Measurements from ENCODE around the gene JCHAIN.
"Not testable (repeated sequence)": the region's sequence is repeated elsewhere in the genome, so short reads cannot be mapped to it uniquely, and the experiment has no call there.

JCHAIN gene

DNA sequence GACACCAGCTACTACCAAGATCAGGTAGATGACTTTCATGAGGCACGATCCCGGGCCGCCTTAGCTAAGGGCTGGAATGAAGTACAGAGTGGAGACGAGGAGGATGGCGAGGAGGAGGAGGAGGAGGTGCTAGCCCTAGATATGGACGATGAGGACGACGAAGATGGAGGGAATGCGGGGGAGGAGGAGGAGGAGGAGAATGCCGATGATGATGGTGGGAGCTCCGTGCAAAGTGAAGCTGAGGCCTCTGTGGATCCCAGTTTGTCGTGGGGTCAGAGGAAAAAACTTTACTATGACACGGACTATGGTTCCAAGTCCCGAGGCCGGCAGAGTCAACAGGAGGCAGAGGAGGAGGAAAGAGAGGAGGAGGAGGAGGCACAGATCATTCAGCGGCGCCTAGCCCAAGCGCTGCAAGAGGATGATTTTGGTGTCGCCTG, 22.5 kb upstream of the JCHAIN start:
- DNase-seq (ENCODE audit: low read depth), result no peak

DNA sequence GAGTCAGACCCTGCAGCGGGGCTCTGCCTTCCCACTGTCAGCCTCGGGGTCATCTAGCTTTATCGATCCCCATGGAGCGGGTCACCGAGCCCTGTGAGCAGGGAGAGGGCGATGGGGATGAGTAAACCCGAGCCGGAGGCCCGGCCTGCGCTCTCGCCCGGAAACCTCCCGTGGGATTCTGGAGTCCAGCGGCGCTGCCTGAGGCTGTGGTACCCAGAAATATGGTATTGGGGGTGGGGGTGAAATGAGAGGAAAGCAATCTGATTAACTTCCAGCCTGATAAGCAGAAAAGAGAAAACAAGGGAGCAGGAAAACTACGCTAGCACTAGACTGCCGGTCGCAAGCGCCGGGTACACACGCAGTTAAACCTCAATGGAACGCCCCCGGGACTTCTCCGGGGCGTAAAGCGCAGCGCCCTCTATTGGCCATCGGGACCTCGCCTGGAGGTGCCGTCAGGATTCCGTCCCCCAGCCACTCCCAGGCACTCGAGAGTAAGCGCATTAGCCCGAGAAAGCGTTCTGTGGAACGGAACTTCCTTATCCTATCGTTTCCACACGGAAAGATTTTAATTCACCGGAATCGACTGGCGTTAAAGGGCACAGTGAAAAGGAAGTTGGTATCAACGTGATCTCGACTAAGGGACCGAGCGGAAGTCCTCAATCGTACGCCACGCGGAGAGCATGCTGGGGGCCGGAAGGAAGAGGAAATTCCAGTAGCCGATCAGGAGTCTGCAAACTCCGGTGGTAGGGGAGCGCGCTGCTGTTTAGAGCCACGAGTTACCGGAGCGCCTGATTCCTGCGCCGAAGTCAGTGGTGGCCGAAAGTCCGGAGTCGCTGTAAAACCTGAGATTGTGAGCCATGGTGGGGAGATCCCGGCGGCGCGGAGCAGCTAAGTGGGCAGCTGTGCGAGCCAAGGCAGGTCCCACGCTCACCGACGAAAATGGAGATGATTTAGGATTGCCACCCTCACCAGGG, 21.8 kb upstream of the JCHAIN start, which contains the start of gene UTP3:
Gene UTP3 (plus strand): TSS at position 712 of the 974 bp plus-strand sequence. CDS start 146 bp downstream, at position 858.
- peak; percentile 97 for DNase-seq (ENCODE audit: low read depth)

DNA sequence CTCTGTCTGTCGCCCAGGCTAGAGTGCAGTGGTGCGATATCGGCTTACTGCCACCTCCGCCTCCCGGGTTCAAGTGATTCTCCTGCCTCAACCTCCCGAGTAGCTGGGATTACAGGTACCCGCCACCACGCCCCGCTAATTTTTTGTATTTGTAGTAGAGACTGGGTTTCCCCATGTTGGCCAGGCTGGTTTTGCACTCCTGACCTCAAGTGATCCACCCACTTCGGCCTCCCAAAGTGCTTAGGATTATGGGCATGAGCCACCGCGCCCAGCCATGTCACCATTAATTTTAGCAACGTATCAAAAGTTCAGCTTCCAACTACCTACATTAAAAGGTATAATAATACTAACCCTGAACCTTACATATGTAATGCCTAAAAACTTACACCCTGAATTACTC, 21.1 kb upstream of the JCHAIN start:
- no peak for DNase-seq (ENCODE audit: low read depth)

DNA sequence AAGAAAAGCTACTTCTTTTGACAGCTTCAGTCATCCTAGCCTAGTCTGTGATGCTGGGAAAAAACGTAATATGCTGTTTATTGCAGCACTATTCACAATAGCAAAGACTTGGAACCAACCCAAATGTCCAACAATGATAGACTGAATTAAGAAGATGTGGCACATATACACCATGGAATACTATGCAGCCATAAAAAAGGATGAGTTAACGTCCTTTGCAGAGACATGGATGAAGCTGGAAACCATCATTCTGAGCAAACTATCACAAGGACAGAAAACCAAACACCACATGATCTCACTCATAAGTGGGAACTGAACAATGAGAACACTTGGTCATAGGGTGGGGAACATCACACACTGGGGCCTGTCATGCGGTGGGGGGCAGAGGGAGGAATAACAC, 15.8 kb upstream of the JCHAIN start:
- DNase-seq (ENCODE audit: low read depth), result not testable (repeated sequence)

DNA sequence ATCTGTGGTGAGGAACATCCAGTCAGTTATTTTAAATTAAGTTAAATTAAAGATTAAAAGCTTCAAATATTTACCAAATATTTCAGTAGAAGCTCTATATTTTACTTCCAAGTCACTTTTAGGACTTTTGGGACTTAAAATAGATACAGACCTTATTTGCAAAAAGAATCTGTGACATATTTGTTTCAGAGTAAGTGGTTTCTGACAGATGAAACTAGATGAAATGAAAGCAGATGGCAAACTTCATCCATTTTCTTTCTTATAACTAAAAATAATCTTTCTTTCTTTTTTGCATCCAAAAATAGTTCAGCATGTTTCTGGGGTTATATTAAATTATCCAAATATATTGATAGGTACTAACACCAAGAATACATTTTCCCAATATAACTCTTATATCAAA, 15.4 kb upstream of the JCHAIN start:
- DNase-seq (ENCODE audit: low read depth), result no peak

DNA sequence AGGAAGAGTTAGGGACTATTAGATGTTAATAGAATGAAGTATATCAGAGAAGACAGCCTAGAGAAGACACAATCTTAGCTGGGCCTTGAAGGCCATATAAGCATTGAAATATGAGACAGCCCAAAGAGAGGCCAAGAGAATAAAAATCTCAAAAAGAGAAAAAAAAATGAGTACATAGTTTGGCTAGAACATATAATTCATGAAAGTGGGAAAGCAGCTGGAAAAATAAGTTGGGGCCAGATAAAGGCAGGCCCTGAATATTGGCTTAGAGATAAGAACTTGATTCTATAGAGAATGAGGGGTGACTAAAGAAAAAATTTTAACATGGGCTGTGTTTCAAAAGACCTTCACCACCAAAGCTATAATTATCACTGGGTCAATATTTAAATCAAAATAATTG, 14.6 kb upstream of the JCHAIN start:
- DNase-seq (ENCODE audit: low read depth), result no peak

DNA sequence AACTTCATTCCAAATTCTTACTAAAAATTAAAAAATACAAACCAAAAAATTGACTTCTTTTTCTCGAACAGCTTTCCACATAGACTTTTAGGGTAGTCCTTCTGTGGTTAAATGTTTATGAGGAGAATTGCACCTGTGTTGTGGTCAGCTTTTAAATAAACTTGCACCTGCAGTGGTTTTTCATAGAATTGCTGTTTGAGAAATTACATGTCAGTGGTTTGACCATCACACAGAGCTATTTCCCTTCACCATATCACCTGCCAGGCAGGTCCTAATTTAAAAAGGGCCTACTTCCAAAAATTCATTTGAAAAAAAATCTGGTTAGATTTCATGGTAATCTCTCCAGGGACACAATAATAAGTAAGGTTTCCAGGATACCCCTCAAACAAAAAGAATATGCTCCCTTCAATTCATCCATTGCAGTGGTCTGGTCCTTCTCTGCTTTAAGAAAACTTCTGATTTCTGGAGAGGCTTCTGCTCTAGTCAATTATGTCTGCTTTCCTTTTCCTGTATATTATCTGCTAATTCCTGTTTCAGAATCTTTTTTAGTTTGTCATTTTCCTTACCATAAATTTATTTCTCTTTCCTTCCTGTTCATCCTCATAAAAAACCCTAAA, 12.2 kb upstream of the JCHAIN start:
- DNase-seq (ENCODE audit: low read depth), result no peak

DNA sequence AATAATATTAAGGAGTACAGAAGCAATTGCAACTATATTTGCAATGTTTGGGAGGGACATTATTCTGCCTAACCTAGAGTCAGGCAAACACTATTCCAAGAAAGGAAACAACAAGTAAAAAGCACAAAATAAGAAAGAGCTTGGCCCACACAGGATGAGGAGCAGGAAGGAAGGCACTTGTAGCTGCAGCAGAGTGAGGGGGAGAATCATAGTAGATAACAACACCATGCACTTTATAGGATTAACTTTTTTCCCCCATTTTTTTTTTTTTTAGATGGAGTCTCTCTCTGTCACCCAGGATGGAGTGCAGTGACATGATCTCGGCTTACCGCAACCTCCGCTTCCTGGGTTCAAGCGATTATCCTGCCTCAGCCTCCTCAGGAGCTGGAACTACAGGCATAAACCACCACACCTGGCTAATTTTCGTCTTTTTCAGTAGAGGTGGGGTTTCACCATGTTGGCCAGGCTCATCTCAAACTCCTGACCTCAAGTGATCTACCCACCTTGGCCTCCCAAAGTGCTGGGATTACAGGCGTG, 10.3 kb upstream of the JCHAIN start:
- no peak for DNase-seq (ENCODE audit: low read depth)

DNA sequence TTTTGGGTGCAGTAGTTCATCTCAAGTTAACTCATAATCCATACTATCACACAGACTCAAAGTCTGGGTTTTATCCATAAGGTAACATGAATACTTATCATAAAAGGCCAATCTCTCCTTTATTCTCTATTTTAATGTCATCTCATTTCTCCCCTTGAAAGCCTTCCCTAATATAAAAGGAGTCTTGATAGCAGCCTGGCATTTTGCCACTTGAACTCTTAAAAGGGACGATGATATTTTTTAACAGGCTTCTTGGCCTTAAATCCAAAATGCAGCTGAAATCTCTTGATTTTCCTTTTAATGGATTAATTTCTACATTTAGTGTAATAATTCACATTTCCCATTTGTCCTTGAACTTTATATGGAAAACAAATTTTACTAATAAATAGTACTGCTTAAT, 8.4 kb upstream of the JCHAIN start:
- no peak for DNase-seq (ENCODE audit: low read depth)

DNA sequence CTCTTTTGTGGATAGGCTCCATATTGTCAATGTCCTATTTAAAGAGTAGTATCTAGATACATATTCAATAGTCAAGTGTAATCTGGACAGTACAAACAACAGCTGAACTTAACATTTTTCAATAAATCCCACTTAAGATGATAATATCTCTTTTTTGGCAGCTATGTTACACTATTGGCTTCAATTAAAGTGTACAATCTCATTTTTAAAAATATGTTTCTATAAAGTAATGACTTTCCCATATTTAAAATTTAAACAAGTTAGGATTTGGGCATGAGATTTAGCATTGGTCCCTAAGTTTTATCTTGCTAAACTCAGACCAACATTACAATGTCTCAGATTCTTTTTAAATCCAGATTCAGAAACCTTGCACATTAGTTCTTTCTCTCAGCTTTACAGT, 7.9 kb upstream of the JCHAIN start:
- no peak for DNase-seq (ENCODE audit: low read depth)

DNA sequence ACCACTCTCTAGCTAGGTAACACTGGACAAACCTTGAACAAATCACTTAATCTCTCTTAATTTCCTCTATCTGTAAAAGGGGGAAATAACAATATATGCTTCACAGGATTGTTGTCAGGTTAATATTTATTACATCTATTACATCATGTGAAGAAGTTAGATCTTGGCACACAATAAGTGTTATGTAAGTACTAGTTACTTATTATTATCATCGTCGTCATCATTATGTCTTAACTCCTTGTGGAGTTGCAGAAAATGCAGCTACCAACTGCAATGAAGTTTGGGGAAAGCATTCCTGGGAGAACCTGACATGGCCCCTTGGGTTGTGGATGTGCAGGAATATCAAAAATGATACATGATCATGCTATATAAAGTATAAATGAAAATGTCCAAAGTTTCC, 4.8 kb upstream of the JCHAIN start:
- no peak for DNase-seq (ENCODE audit: low read depth)

DNA sequence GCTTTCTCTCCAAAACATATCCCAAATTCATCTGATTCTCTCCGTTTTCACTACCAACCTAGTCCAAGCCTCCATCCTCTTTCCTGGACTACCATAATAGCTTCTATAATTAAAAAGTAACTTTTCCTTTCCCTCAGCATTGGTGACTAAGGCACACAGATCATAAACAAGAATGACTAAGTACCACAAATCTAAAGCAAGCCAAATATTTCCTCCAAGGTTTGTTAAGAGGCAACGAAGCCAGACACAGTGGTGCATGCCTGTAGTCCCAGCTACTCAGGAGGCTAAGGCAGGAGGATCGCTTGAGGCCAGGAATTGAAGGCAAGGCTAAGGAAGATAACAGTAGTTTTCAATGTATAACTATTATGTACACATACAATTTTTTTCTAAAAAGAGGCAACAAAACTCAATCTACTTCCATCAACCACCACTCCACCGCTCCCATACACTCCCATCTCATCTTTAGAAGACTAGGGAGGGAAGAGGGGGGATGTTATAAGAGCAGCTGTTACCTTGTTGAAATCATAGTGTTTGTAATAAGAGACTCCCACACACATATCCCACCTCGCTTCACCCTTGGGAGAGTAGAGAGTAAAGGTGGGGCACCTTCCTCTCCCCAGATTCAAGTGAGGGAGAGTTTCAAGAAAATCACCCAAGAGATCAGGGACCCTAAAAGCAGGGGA, 4.2 kb upstream of the JCHAIN start:
- no peak for DNase-seq (ENCODE audit: low read depth)

DNA sequence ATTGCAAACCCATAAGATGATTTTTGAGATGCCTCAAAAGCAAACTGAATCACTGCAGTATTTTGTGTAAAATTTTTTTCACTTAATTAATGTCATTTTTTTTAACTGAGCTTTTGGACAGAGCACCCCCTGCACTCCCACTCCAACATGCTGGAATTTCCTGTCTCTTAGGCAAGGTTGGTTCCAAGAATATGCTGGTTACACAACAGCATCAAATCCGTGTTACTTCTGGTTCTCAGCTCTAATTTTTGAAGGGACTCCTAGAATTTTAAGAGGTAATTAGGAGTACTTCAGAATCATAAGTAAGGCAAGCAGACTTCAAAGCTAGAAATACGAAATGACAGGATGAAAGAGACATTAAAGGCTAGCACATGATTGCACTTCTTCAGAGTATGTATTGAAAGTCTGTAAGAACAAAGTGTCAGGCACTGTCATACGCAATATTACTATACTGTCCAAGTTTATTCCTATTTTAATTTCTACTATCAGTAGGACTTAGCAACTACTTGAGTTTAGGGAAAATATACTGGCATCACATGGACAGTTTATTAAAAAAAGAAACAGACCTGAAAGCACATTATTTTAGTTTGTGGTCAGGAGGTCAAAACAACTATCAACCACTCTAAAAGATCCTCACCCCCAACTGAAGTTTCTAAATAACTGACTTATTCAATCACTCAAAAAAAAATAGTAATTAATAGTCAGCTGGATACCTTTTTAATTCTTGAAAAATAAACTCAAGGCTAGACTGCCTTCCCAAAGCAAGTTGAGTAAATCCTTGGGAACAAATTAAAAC, 1.6 kb upstream of the JCHAIN start:
- DNase-seq (ENCODE audit: low read depth), result no peak

DNA sequence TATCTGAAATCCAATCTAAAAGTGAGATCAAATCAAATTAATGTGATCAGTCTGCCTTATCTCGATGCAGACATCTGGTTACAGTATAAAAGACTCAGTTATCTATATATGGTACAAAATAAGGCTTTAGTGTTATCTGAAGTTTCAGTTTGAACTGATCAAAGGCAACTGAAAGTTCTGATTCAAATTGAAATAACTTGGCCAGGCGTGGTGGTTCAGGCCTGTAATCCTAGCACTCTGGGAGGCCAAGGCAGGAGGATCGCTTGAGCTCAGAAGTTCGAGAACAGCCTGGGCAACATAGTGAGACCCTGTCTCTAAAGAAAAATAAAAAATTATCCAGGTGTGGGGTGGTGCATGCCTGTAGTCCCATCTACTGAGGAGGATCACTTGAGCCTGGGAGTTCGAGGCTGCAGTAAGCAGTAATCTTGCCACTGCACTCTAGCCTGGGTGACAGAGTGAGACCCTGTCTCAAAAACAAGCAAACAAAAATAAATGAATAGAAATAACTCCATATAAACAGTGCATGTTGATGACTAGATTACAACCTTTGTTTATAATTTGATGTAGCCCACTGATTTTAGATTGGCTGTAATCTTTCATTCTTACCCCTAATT, 4.9 kb downstream of the JCHAIN start:
- not testable (repeated sequence) for DNase-seq (ENCODE audit: low read depth)

DNA sequence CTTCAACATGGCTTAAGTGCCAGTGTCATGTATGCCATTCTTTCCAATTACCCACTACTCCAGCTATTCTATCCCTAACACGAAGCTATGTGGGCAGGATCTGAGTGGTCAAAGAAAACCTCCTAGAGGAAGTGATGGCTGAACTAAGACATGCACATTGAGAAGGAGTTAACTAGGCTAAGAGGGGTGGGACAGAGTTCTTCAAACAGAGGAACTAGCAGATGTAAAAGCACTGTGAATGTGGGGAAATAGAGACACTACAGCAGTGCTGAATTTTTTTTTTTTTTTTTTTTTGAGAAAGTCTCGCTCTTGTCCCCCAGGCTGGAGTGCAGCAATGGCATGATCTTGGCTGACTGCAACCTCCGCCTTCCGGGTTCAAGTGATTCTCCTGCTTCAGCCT, 6.2 kb downstream of the JCHAIN start:
- no peak for DNase-seq (ENCODE audit: low read depth)

DNA sequence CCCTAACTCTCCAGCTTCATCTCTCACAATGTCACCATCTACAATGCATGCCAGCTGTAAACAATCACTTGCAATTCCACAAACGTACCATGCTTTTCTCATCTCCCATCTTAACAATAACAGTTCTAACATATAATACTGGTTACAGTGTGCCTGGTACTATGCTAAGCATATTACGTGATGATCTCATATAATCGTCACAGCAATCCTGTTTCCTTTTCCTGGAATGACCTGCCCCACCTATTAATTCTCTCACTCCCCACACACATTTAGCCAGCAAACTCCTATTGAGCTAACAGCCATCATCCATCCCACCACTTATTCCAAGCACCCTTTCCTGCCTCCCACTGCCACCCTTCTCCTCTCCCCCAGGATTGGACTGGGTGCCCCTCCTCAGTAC, 7.9 kb downstream of the JCHAIN start:
- no peak for DNase-seq (ENCODE audit: low read depth)

DNA sequence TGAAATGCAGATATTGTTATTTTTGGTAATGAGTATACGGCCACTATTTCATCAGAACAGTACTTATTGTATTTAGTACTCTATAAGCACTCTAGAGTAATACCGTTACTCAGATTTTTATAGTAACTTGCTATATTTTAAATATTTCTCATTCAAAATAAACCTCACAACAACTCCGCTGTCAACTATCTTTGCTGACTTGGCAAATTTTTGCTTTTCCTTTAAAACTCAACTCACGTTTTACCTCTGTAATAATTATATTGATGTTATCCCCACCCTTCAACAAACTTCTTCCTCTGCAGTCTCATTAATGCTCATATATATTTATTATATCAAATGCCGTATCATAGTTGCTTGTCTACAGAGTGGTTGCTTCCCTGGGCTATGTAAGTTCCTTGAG, 9.0 kb downstream of the JCHAIN start:
- DNase-seq (ENCODE audit: low read depth), result no peak

DNA sequence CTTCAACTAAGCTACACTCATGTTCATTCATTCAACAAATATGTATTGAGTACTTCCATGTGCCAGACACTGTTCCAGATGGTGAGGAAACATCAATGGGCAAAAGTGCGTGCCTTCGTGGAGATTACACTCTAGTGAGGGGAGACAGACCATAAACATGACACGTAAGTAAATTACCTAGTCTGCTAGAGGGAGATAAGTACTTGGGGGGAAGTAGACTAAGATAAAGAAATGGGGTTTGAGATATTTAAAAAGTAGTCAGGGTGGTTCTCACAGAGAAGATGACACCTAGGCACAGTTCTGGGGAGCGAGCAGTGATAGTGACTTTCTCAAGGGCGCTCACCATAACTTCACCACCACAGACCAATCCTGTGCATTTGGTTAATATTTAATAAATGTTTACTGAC, 11.7 kb downstream of the JCHAIN start:
- no peak for DNase-seq (ENCODE audit: low read depth)

DNA sequence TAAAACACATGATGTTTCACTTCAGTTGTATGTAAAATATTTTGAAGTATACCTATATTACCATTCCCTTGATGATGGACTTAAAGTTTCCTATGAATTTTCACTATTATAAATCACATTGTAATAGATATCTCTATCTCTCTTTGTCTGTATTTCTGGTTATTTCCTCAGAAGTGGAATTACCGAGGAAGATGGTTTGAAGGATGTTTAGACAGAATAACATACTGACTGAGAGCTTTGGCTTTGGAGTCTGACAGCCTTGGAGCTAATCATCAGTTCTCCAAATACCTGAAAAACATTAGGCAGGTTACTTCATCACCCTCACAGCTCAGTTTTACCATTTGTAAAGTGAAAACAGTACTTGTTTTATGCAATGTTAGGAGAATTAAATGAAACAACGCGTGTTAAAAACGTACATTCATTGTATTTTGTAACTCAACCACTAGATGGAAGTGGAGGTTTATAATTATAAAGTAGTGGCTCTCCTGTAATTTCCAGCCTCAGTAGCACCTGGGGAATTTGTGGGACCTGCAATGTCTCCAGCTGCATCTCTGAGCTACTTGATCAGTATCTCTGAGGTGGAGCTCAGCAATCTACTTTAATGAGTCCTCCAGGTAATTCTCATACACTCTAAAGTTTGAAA, 14.3 kb downstream of the JCHAIN start:
- DNase-seq (ENCODE audit: low read depth), result no peak

DNA sequence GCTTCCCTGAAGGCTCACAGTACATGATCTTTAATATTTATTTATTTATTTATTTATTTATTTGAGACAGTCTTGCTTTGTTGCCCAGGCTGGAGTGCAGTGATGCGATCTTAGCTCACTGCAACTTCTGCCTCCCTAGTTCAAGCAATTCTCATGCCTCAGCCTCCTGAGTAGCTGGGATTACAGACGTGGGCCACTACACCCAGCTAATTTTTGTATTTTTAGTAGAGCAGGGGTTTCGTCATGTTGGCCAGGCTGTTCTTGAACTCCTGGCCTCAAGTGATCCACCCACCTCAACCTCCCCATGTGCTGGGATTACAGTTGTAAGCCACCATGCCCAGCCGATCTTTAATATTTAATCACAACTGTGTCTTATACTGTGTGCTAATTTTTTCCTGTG, 15.6 kb downstream of the JCHAIN start:
- DNase-seq (ENCODE audit: low read depth), result not testable (repeated sequence)

DNA sequence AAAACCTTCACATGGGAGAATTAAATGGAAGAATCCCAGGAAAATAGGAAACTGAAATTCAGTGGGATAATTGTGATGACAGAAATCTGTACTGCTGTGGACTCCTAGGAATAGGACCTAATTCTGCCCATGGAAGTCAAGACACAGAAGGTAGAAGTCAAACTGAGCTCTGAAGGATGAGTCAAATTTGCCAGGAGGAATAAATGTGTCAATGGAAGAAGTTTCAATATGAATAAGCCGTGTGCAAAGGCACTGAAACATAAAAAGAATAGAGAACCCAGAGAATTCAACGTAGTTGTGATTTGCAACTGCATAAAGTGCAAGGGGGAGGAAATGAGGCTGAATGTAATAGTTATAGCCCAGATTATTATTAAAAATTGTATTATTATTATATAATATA, 26.1 kb downstream of the JCHAIN start:
- DNase-seq (ENCODE audit: low read depth), result no peak
